Measurements from ENCODE around the gene C4A.

C4A gene

GRCh38 chr6:32050562-32050961 lies 68.7 kb downstream of the C4A start:
- no peak for DNase-seq (ENCODE audit: low spot score)

Data from activated CD4-positive, alpha-beta T cell treated with anti-CD3 and anti-CD28 coated beads, Interleukin-2, Interleukin-4, amounts not matched to agents 100 ng/mL and 50 ng/mL, durations not matched to agents 16 hours and 8 hours (primary cell).